Measurements from ENCODE around the gene USP24. TPM values are rescaled to one million over a fixed set of nuclear protein-coding genes. Genes with fewer than 3 reads are reported as not detected.

The USP24 gene
- total RNA-seq, 1 experiment from 2014 or later: 35.3 TPM

DNA sequence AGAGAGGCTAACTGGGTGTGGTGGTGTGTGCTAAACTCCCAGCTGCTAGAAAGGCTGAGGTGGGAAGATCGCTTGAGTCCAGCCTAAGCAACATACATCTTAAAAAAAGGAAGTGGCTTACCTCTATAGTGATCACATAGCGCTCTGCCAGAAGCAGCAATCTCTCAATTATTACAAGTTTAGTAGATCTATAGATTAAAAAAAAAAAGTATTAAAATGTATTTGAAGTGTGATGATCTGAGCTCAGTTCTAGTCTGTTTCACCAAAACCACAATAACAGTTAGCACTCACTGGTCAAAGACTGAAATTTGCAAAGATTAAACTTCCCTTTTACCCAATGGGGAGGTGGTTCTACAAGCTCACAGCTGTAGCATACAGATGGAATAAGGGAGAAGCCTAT lies 76.3 kb downstream of the USP24 start:
- no peak overlapping the region for H3K56ac ChIP-seq (ENCODE audit: insufficient read length, low read depth, low read length)
- H4K20me1 ChIP-seq (ENCODE audit: control insufficient read depth, insufficient read depth, insufficient read length): no peaks in the 10 kb centered on the region
- H3K27ac ChIP-seq (ENCODE audit: insufficient read length, low read depth, low read length): no peak overlapping the region
- H2BK12ac ChIP-seq (ENCODE audit: insufficient read length, low read depth, low read length): no peak overlapping the region
- H3K79me1 ChIP-seq (ENCODE audit: insufficient read depth, low read depth, low read length, poor library complexity, severe bottlenecking): no peaks in the 10 kb centered on the region
- H3K4ac ChIP-seq (ENCODE audit: low read depth, low read length): no peak overlapping the region
- H2AFZ ChIP-seq (ENCODE audit: low read length): no peak overlapping the region
- no peaks in the 10 kb centered on the region for H3K4me1 ChIP-seq (ENCODE audit: insufficient read depth, low read length)
- no peaks in the 10 kb centered on the region for H3K79me2 ChIP-seq (ENCODE audit: insufficient read depth, low read length)
- no peak overlapping the region for H2BK5ac ChIP-seq (ENCODE audit: insufficient read length, low read length)
- no peak overlapping the region for H2BK15ac ChIP-seq (ENCODE audit: low read depth, low read length)
- no peak overlapping the region for H3K18ac ChIP-seq (ENCODE audit: insufficient read length, low read depth, low read length)
- H3K27ac Mint-ChIP-seq: no peak overlapping the region
- no peaks in the 10 kb centered on the region for H3K27me3 Mint-ChIP-seq (ENCODE audit: low read depth)
- DNase-seq: no peak
- H2BK120ac ChIP-seq (ENCODE audit: low read depth, low read length, poor library complexity, severe bottlenecking): no peak overlapping the region
- H3K4me1 Mint-ChIP-seq: peaks cover 2 to 3% of the 10 kb centered on the region in 2 experiments; a peak in 3 of 4 replicates
- H3K9ac ChIP-seq (ENCODE audit: extremely low read depth, insufficient read length, low read length): no peak overlapping the region
- no peak overlapping the region for H3K14ac ChIP-seq (ENCODE audit: insufficient read depth, low read length)
- no peak overlapping the region for H3K4me2 ChIP-seq (ENCODE audit: insufficient read depth, insufficient read length, low read length)
- H3K23me2 ChIP-seq (ENCODE audit: insufficient read length, low read depth, low read length, poor library complexity, severe bottlenecking): no peaks in the 10 kb centered on the region
- WGBS (ENCODE audit: extremely low coverage, insufficient read length, low lambda C conversion rate): no CpG with 5 or more reads among the region's 2 CpGs
- no peak overlapping the region for H2BK20ac ChIP-seq (ENCODE audit: low read depth, low read length, poor library complexity, severe bottlenecking)
- H3K27me3 ChIP-seq (ENCODE audit: insufficient read depth, low read length): no peaks in the 10 kb centered on the region
- H3K23ac ChIP-seq (ENCODE audit: insufficient read length, low read depth, low read length): no peak overlapping the region
- TF ChIP-seq CTCF (conservative IDR thresholded peaks at IDR 0.05): no peak
- H3T11ph ChIP-seq (ENCODE audit: low read length): no peak overlapping the region
- no peak overlapping the region for H4K8ac ChIP-seq (replicated peaks; ENCODE audit: insufficient read length, low read depth, low read length)
- H3K4me3 Mint-ChIP-seq: no peak overlapping the region
- H4K91ac ChIP-seq (ENCODE audit: insufficient read length, low read depth, low read length): no peak overlapping the region
- no peak overlapping the region for H4K5ac ChIP-seq (ENCODE audit: insufficient read length, low read depth, low read length)
- H3K36me3 Mint-ChIP-seq (ENCODE audit: insufficient read depth in 1 of 3, low read depth in 3 of 3): peaks cover 7 to 42% (median 39%) of the 10 kb centered on the region in 3 experiments; a peak in 5 of 7 replicates
- no peak overlapping the region for H2AK5ac ChIP-seq (ENCODE audit: insufficient read length, low read length)
- H3K9me3 Mint-ChIP-seq: no peaks in the 10 kb centered on the region
- no peaks in the 10 kb centered on the region for H3K9me3 ChIP-seq (ENCODE audit: control insufficient read depth, low read depth, low read length)

Data from H9 (cell line).